AG10803 (cell line): Measurements from ENCODE around the gene HIBCH.
"Not testable (repeated sequence)": the region's sequence is repeated elsewhere in the genome, so short reads cannot be mapped to it uniquely, and the experiment has no call there.

Source experiments
- DNase-seq: peaks from one replicate; pipeline ENCODE4 v3.0.0; 2010; ENCODE audit warnings: low read depth
- H3K4me3 ChIP-seq: 2 replicates; pipeline ENCODE4 v1.5.1; 2011; ENCODE audit warnings: mild to moderate bottlenecking, low read length, control low read depth
- CTCF ChIP-seq: conservative IDR thresholded peaks from 2 replicates; pipeline ENCODE4 v1.5.1; 2011; ENCODE audit warnings: mild to moderate bottlenecking, low read length, control low read depth, inconsistent platforms

Gene HIBCH

GRCh38 chr2:190277234-190278112, 42.2 kb downstream of the HIBCH start:
- H3K4me3 ChIP-seq, result no peak overlapping the region
- peak; percentile 59 for TF ChIP-seq CTCF
- peak; percentile 48 for DNase-seq

- TF ChIP-seq CTCF, result no peak
- H3K4me3 ChIP-seq, result no peak overlapping the region
- no peak for DNase-seq
These were observed 47.2 kb downstream of the HIBCH start for GRCh38 chr2:190272457-190272842.

- no peak for DNase-seq
- H3K4me3 ChIP-seq, result no peak overlapping the region
- TF ChIP-seq CTCF, result no peak
These were observed 47.7 kb downstream of the HIBCH start for GRCh38 chr2:190271783-190272456.

GRCh38 chr2:190270298-190270697, 49.3 kb downstream of the HIBCH start:
- TF ChIP-seq CTCF, result no peak
- H3K4me3 ChIP-seq, result no peak overlapping the region
- DNase-seq, result no peak

- DNase-seq, result not testable (repeated sequence)
These were observed 49.9 kb downstream of the HIBCH start for GRCh38 chr2:190269699-190270098.

GRCh38 chr2:190267302-190267701, 52.3 kb downstream of the HIBCH start:
- TF ChIP-seq CTCF, result no peak
- peak; percentile 45 for DNase-seq
- no peak overlapping the region for H3K4me3 ChIP-seq

More at GRCh38 chr2:190269699-190270098, 49.9 kb downstream of the HIBCH start:
- not testable (repeated sequence) for H3K4me3 ChIP-seq

- DNase-seq, result no peak
- no peak overlapping the region for H3K4me3 ChIP-seq
- no peak for TF ChIP-seq CTCF
These were observed 53.3 kb downstream of the HIBCH start for GRCh38 chr2:190266314-190266713.
